MCF 10A (cell line): ENCODE data around the gene FRMD4B. TPM values are rescaled to one million over a fixed set of nuclear protein-coding genes. Genes with fewer than 3 reads are reported as not detected.

Experiments
- BruUV-seq: library from RNA; stranded (reverse); fragments of 400-500 nt; replicated peaks from 2 replicates; lab custom pipeline; 2021; lab: Mats Ljungman, UMichigan
- CTCF ChIA-PET: fragments of 300-600 bp; sonication (Branson Sonifier 250); formaldehyde crosslinking; extraction: SDS; loops from one replicate; lab custom pipeline; 2021; ENCODE audit warnings: antibody characterized with exemption, inconsistent platforms; lab: Yijun Ruan, JAX
- POLR2A ChIA-PET: fragments of 300-600, 350-650 bp; sonication (Branson Sonifier 250); formaldehyde crosslinking; extraction: SDS; loops from one replicate; lab custom pipeline; 2020; ENCODE audit warnings: antibody characterized with exemption, inconsistent platforms; lab: Yijun Ruan, JAX
- DNase-seq: peaks from one replicate; pipeline ENCODE4 v3.0.0-alpha.2; 2018; ENCODE audit not compliant: unreplicated experiment
- H3K27ac Mint-ChIP-seq: one replicate; pipeline ENCODE4 v1.8.0; 2022; ENCODE audit warnings: mild to moderate bottlenecking, low read depth, mixed read lengths; ENCODE audit not compliant: unreplicated experiment
- H3K27me3 Mint-ChIP-seq: one replicate; pipeline ENCODE4 v1.8.0; 2022; ENCODE audit warnings: mixed read lengths; ENCODE audit not compliant: insufficient read depth, unreplicated experiment
- H3K36me3 Mint-ChIP-seq: one replicate; pipeline ENCODE4 v1.8.0; 2022; ENCODE audit warnings: mild to moderate bottlenecking, moderate library complexity, mixed read lengths; ENCODE audit not compliant: insufficient read depth, unreplicated experiment
- H3K4me1 Mint-ChIP-seq: one replicate; pipeline ENCODE4 v1.8.0; 2022; ENCODE audit warnings: mixed read lengths; ENCODE audit not compliant: insufficient read depth, unreplicated experiment
- H3K4me3 Mint-ChIP-seq: one replicate; pipeline ENCODE4 v1.8.0; 2022; ENCODE audit warnings: mild to moderate bottlenecking, moderate library complexity, mixed read lengths; ENCODE audit not compliant: unreplicated experiment
- H3K9me3 Mint-ChIP-seq: one replicate; pipeline ENCODE4 v1.8.0; 2022; ENCODE audit warnings: mixed read lengths; ENCODE audit not compliant: unreplicated experiment
- intact Hi-C: fragments of 100-400 bp; cut with micrococcal nuclease; formaldehyde crosslinking; loops from 2 replicates; pipeline ENCODE4 v1.14.1; 2022
- total RNA-seq: library from RNA; stranded (reverse); gene quantifications from 2 replicates; pipeline ENCODE4 v1.2.3, GENCODE V29; 2022
- TF ChIP-seq, protein P1 (sequence below): fragments of 200-600 bp; IDR thresholded peaks from one replicate; pipeline ENCODE4 v1.8.0; 2022; ENCODE audit warnings: antibody characterized with exemption, mild to moderate bottlenecking; ENCODE audit not compliant: unreplicated experiment

FRMD4B gene
- total RNA-seq, 1 experiment from 2014 or later = 39.0 TPM

DNA sequence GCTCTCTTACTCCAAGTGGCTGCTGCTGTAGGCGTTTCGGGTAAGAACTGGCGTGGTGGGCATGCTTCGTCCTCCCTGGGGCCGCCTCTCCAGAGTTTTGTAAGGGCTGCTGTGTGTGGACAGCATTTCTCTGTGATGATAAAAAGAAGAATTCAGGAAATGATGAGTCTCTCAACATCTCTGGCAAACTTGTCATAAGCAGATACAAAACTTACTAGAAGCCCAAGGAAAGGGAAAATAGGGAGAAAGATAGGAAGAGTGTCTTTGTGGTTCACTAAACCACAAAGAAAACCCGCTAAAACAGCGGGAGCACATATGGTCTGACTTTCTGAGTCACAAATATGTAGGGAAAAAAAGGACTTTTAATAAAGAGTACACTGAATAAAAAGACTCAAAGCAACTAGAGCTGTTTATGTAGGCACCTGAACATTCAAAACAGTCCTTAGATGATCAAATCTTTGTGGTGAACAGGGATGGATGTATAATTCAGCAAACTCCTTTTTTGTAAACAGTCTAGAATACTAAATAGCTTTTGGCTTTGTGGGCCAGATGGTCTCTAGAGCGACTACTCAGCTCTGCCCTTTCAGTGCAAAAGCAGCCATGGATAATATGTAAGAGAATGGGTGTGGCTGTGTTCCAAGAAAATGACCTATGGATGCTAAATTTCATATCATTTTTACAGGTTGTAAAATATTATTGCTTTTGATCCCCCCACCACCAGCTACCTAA, 203.1 kb downstream of the FRMD4B start:
- no peaks in the 10 kb centered on the region for H3K9me3 Mint-ChIP-seq
- H3K27ac Mint-ChIP-seq = peak overlapping the region; percentile 12
- DNase-seq = peak; percentile 14
- H3K27me3 Mint-ChIP-seq = no peaks in the 10 kb centered on the region
- no peak overlapping the region for H3K4me3 Mint-ChIP-seq
- intact Hi-C loops = no loop called here
- TF ChIP-seq, protein P1, sequence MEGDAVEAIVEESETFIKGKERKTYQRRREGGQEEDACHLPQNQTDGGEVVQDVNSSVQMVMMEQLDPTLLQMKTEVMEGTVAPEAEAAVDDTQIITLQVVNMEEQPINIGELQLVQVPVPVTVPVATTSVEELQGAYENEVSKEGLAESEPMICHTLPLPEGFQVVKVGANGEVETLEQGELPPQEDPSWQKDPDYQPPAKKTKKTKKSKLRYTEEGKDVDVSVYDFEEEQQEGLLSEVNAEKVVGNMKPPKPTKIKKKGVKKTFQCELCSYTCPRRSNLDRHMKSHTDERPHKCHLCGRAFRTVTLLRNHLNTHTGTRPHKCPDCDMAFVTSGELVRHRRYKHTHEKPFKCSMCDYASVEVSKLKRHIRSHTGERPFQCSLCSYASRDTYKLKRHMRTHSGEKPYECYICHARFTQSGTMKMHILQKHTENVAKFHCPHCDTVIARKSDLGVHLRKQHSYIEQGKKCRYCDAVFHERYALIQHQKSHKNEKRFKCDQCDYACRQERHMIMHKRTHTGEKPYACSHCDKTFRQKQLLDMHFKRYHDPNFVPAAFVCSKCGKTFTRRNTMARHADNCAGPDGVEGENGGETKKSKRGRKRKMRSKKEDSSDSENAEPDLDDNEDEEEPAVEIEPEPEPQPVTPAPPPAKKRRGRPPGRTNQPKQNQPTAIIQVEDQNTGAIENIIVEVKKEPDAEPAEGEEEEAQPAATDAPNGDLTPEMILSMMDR = no peak
- peaks cover 24% of the 10 kb centered on the region for H3K4me1 Mint-ChIP-seq
- H3K36me3 Mint-ChIP-seq = peaks cover 71% of the 10 kb centered on the region
- CTCF ChIA-PET = interaction anchor here (0.6 to 2.0 kb wide), 4 partner anchors 15 to 123 kb away, joined by 3 to 12 read pairs (median 6); no protein-coding TSS in a partner anchor
- no TSS peak for BruUV-seq
- POLR2A ChIA-PET = interaction anchor here (0.6 to 4.6 kb wide), 4 partner anchors 10 to 203 kb away, joined by 3 to 21 read pairs (median 4); partner anchors contain the start of gene FRMD4B

- no peak overlapping the region for H3K4me3 Mint-ChIP-seq
- TF ChIP-seq, protein P1 = no peak
- ChIA-PET POLR2A (interaction anchor here (0.6 to 4.6 kb wide), 3 partner anchors 12 to 204 kb away, joined by 3 to 21 read pairs (median 3); partner anchors contain the start of gene FRMD4B), CTCF (interaction anchor here (0.6 to 2.0 kb wide), 5 partner anchors 16 to 490 kb away, joined by 3 to 7 read pairs (median 4); no protein-coding TSS in a partner anchor)
- no TSS peak for BruUV-seq
- H3K27me3 Mint-ChIP-seq = no peaks in the 10 kb centered on the region
- H3K9me3 Mint-ChIP-seq = no peaks in the 10 kb centered on the region
- H3K27ac Mint-ChIP-seq = peak overlapping the region; percentile 46
- H3K36me3 Mint-ChIP-seq = peaks cover 68% of the 10 kb centered on the region
- DNase-seq = peak; percentile 38
- intact Hi-C loops = no loop called here
- H3K4me1 Mint-ChIP-seq = peaks cover 24% of the 10 kb centered on the region
Observed at GRCh38 chr3:69181592-69182211, 204.2 kb downstream of the FRMD4B start.

GRCh38 chr3:69180869-69181591, 204.9 kb downstream of the FRMD4B start:
- BruUV-seq = TSS peak; percentile 42
- POLR2A ChIA-PET = interaction anchor here (0.6 to 4.6 kb wide), 3 partner anchors 19 to 256 kb away, joined by 3 to 21 read pairs (median 4); no protein-coding TSS in a partner anchor
- Mint-ChIP-seq H3K4me3 (no peak overlapping the region), H3K4me1 (peaks cover 24% of the 10 kb centered on the region), H3K27ac (peak overlapping the region; percentile 46), H3K9me3 (no peaks in the 10 kb centered on the region), H3K27me3 (no peaks in the 10 kb centered on the region), H3K36me3 (peaks cover 68% of the 10 kb centered on the region)
- CTCF ChIA-PET = interaction anchor here (0.7 to 2.0 kb wide), 4 partner anchors 18 to 491 kb away, joined by 3 to 7 read pairs (median 4); no protein-coding TSS in a partner anchor
- intact Hi-C loops = no loop called here
- no peak for DNase-seq
- TF ChIP-seq, protein P1 = no peak
